GM18858 (cell line): ENCODE results near the gene CCR9.

Source experiments
- ATAC-seq: cut with Tn5 transposase; IDR thresholded peaks from one replicate; pipeline ENCODE4 v1.9.1; 2021; ENCODE audit not compliant: unreplicated experiment

CCR9 gene

DNA sequence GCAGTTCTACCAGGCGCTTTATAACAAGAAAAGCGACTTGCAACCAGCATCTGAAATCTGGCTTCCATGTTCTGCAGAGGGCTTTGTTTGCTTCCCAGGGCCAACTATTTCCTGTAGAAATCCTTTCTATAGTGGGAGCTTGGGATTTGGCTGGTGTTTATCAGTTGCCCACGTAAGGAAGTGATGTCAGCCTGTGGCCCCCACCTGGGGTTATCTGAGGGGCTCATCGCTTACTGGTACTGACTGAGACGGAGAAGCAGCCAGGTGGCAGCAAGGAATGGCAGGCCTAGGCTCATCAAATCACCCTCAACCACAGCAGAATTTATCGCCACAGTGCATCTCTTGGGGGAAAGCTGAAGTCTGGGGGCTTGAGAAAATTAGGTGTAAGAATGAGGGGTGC lies 14.6 kb upstream of the CCR9 start:
- ATAC-seq = no peak

- ATAC-seq = no peak
Measured at GRCh38 chr3:45872569-45872968, 13.8 kb upstream of the CCR9 start.

DNA sequence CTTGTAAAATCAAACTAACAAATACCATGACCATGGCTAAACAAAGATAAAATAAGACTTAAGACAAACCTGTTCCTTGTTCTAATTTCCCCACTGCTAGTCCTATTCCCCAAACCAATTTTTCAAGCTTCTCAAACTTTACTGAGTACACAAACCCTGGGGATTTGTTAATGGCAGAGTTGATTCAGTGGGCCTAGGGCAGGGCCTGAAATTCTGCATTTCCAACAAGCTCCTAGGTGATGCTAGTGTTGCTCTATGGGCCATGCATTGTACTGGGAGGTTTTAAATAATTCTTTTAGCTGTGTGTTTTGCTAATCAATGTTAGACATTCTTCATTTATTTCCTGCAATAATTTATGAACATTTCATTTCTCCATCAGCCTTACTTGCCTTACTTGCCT lies 13.3 kb upstream of the CCR9 start:
- no peak for ATAC-seq

- ATAC-seq = no peak
Measured at GRCh38 chr3:45873638-45874037, 12.7 kb upstream of the CCR9 start.

- no peak for ATAC-seq
Measured at GRCh38 chr3:45874677-45875346, 11.5 kb upstream of the CCR9 start.

GRCh38 chr3:45878124-45878523 lies 8.2 kb upstream of the CCR9 start:
- ATAC-seq = no peak

- no peak for ATAC-seq
Measured at GRCh38 chr3:45880725-45881077, 5.6 kb upstream of the CCR9 start.

- no peak for ATAC-seq
Measured at GRCh38 chr3:45881078-45882022, 5.0 kb upstream of the CCR9 start.

- no peak for ATAC-seq
Measured at GRCh38 chr3:45884368-45885201, 1.8 kb upstream of the CCR9 start.

DNA sequence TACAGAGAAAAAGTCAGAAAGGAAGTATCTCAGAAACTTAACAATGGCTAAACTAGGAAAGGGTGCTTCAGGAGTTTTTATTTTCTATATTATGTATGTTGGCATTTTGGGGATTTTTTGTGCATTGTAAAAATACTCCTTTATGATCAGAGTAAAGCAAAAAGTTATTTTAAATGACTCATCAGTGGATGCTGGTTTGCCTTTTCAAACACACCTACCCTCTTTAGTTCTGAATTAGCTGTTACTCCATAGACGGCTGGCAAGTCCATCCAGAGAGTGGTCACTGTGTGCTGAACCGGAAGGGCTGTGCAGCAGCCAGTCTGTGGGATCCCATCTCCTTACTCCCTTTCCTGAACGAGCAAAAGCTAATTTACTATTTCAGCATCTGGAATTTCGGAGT lies 942 bp downstream of the CCR9 start:
- no peak for ATAC-seq

GRCh38 chr3:45887759-45888511 lies 1.6 kb downstream of the CCR9 start:
- no peak for ATAC-seq

DNA sequence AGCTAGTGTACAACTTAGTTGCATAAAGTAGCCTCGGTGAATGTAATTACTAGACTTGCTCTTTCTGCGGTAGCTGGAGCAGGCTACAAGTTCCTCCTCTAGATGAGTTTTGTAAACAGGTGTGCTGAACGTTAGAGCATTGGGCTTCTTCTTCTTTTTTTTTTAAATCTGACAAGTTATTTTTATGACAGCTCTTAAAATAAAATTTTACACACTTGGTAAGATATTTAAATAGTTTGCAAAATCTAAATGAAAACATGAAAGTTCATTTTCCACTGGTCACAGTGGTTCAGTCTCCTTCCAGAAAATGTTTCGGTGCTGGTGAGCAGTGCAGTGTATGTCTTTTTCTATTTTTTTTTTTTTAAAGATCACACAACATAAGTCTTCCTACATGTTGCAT lies 3.0 kb downstream of the CCR9 start:
- ATAC-seq = no peak

- no peak for ATAC-seq
Measured at GRCh38 chr3:45890405-45890804, 4.1 kb downstream of the CCR9 start.

DNA sequence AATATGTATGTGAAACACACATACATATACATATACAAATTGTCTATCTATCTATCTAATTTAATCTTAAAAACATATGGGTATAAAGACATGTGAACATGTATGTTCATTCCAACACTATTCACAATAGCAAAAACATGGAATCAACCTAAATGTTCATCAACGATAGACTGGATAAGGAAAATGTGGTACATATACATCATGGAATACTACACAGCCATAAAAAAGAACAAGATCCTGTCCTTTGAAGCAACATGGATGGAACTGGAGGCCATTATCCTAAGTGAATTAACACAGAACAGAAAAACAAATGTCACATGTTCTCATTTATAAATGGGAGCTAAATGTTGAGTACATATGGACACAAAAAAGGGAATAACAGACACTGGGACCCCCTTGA lies 5.8 kb downstream of the CCR9 start:
- ATAC-seq = no peak

GRCh38 chr3:45894015-45894414 lies 7.7 kb downstream of the CCR9 start:
- ATAC-seq = no peak

DNA sequence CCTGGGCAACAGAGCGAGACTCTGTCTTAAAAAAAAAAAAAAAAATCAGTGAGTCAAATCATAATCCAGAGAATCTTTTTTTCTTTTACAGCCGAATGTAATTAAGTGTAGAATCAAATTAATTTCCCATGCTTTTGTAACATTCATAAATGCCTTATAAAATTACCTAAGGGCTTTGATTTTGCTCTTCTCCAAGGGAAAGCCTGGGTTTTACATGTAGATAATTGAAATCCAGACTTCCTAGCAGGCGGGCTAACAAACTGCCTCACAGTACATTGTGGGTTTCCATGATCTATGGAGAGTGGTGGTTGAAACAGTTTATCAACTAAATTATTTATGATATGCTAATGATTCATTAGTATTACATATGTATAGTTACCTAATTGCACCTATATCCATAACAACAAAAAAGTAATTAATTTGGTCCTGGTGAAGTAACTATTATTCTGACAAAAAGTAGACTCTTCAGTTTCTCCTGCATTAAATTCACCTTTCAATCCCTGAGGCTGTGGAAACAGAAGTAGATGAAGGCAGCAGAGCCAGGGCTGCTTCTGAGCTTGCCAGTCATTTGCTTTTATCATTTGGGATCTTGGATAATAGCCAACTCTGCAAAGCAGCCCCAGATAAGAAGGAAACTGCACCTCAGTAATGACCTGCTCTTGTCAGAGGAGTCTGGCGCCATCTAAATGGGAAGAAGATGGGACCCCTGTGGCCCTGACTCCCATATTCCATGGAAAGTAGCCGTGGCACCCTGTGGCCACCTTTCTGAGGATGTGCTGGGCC lies 9.5 kb downstream of the CCR9 start:
- ATAC-seq = no peak

- ATAC-seq = no peak
Measured at GRCh38 chr3:45896956-45897355, 10.6 kb downstream of the CCR9 start.

GRCh38 chr3:45904931-45905330 lies 18.6 kb downstream of the CCR9 start:
- ATAC-seq = no peak

GRCh38 chr3:45905755-45906154 lies 19.4 kb downstream of the CCR9 start:
- ATAC-seq = no peak
